HFFc6 (cell line): ENCODE data around the gene GRIN3A. TPM values are rescaled to one million over a fixed set of nuclear protein-coding genes. Genes with fewer than 3 reads are reported as not detected.

Experiments
- DNase-seq: peaks from one replicate; pipeline ENCODE4 v3.0.0-alpha.2; 2018
- H3K27ac Mint-ChIP-seq: 2 replicates; pipeline ENCODE4 v1.8.0; 2020; ENCODE audit warnings: mild to moderate bottlenecking, mixed read lengths
- H3K27me3 Mint-ChIP-seq: 2 replicates; pipeline ENCODE4 v1.8.0; 2021; ENCODE audit warnings: mild to moderate bottlenecking, moderate library complexity, mixed read lengths; ENCODE audit not compliant: insufficient read depth
- H3K36me3 Mint-ChIP-seq: 2 replicates; pipeline ENCODE4 v1.8.0; 2021; ENCODE audit warnings: low read depth, mixed read lengths
- H3K4me1 Mint-ChIP-seq: 2 replicates; pipeline ENCODE4 v1.8.0; 2020; ENCODE audit warnings: low read depth, mixed read lengths
- H3K4me3 Mint-ChIP-seq: 2 replicates; pipeline ENCODE4 v1.8.0; 2020; ENCODE audit warnings: mild to moderate bottlenecking, moderate library complexity, mixed read lengths
- H3K9me3 Mint-ChIP-seq: 2 replicates; pipeline ENCODE4 v1.8.0; 2020; ENCODE audit warnings: mild to moderate bottlenecking, mixed read lengths
- CTCF ChIP-seq: fragments of 200-600 bp; sonication (generic); IDR thresholded peaks from 2 replicates; pipeline ENCODE4 v1.5.0; 2021; ENCODE audit warnings: antibody characterized with exemption, mild to moderate bottlenecking
- total RNA-seq, 6 experiments: library from RNA; stranded (reverse); fragmentation: NEBNext Ultra II Directional; extraction: Animal tissue kit (Norgen Biotek cat#: 25700); gene quantifications; 2 replicates in 1 of 6; 3 replicates in 5 of 6; pipeline ENCODE4 v1.2.3, GENCODE V29; 2021

Gene GRIN3A
- total RNA-seq, 6 experiments from 2014 or later, result not detected

GRCh38 chr9:101567725-101568350 lies 170.6 kb downstream of the GRIN3A start:
- no peak overlapping the region for H3K27ac Mint-ChIP-seq
- TF ChIP-seq CTCF, result no peak
- no peak for DNase-seq
- 0 out of 2 replicates have a peak, but pooled peaks cover under 1% of the 10 kb centered on the region for H3K36me3 Mint-ChIP-seq
- H3K27me3 Mint-ChIP-seq, result peaks cover 3% of the 10 kb centered on the region; the same call in 1 of the 2 replicates
- H3K9me3 Mint-ChIP-seq, result no peaks in the 10 kb centered on the region
- no peak overlapping the region for H3K4me3 Mint-ChIP-seq
- peaks cover 6% of the 10 kb centered on the region for H3K4me1 Mint-ChIP-seq

- no peak overlapping the region for H3K27ac Mint-ChIP-seq
- TF ChIP-seq CTCF, result peak; percentile 84
- peaks cover 7% of the 10 kb centered on the region for H3K36me3 Mint-ChIP-seq
- H3K9me3 Mint-ChIP-seq, result no peaks in the 10 kb centered on the region
- peak; percentile 71 for DNase-seq
- H3K4me3 Mint-ChIP-seq, result no peak overlapping the region
- H3K27me3 Mint-ChIP-seq, result peaks cover 3% of the 10 kb centered on the region; the same call in 1 of the 2 replicates
- peaks cover 6% of the 10 kb centered on the region for H3K4me1 Mint-ChIP-seq
Measured at GRCh38 chr9:101566904-101567724, 171.3 kb downstream of the GRIN3A start.

GRCh38 chr9:101564252-101564651 lies 174.2 kb downstream of the GRIN3A start:
- H3K4me3 Mint-ChIP-seq, result no peak overlapping the region
- TF ChIP-seq CTCF, result no peak
- no peaks in the 10 kb centered on the region for H3K9me3 Mint-ChIP-seq
- H3K4me1 Mint-ChIP-seq, result peaks cover 6% of the 10 kb centered on the region
- peaks cover 31% of the 10 kb centered on the region for H3K36me3 Mint-ChIP-seq
- H3K27me3 Mint-ChIP-seq, result no peaks in the 10 kb centered on the region
- H3K27ac Mint-ChIP-seq, result no peak overlapping the region
- no peak for DNase-seq

- no peak for DNase-seq
- no peak for TF ChIP-seq CTCF
- no peak overlapping the region for H3K4me3 Mint-ChIP-seq
- H3K36me3 Mint-ChIP-seq, result peaks cover 43% of the 10 kb centered on the region
- H3K27me3 Mint-ChIP-seq, result no peaks in the 10 kb centered on the region
- H3K9me3 Mint-ChIP-seq, result no peaks in the 10 kb centered on the region
- peaks cover 6% of the 10 kb centered on the region for H3K4me1 Mint-ChIP-seq
- H3K27ac Mint-ChIP-seq, result no peak overlapping the region
Measured at GRCh38 chr9:101562966-101563365, 175.5 kb downstream of the GRIN3A start.

GRCh38 chr9:101561740-101562139 lies 176.7 kb downstream of the GRIN3A start:
- Mint-ChIP-seq H3K4me3 (no peak overlapping the region), H3K4me1 (no peaks in the 10 kb centered on the region), H3K36me3 (peaks cover 55% of the 10 kb centered on the region), H3K27me3 (no peaks in the 10 kb centered on the region), H3K27ac (no peak overlapping the region), H3K9me3 (no peaks in the 10 kb centered on the region)
- DNase-seq, result no peak
- TF ChIP-seq CTCF, result no peak
